SU-DHL-6 (cell line): ENCODE measurements around the gene KAZN.

Source experiments
- H2AFZ ChIP-seq: fragments of 200-600 bp; sonication (generic); 2 replicates; pipeline ENCODE4 v1.6.1; 2014; ENCODE audit warnings: low read depth, mild to moderate bottlenecking, moderate library complexity, mixed read lengths, antibody characterized with exemption, low read length; ENCODE audit not compliant: severe bottlenecking
- H3F3A ChIP-seq: fragments of 200-600 bp; shearing (Covaris generic); 2 replicates; pipeline ENCODE4 v1.6.0; 2016; ENCODE audit warnings: antibody characterized with exemption, mild to moderate bottlenecking; ENCODE audit not compliant: insufficient read depth
- H3K27ac ChIP-seq: fragments of 200-600 bp; sonication (generic); 2 replicates; pipeline ENCODE4 v1.5.1; 2016; ENCODE audit warnings: low read depth, mild to moderate bottlenecking, low read length, moderate library complexity, mixed read lengths
- H3K27me3 ChIP-seq: fragments of 200-600 bp; sonication (generic), shearing (Covaris generic); 2 replicates; pipeline ENCODE4 v1.6.0; 2014; ENCODE audit warnings: mild to moderate bottlenecking, low read length
- H3K36me3 ChIP-seq: fragments of 200-600 bp; sonication (generic); 2 replicates; pipeline ENCODE4 v1.6.1; 2014; ENCODE audit warnings: mild to moderate bottlenecking, low read length, mixed read lengths
- H3K4me2 ChIP-seq: fragments of 300-600, 200-600 bp; shearing (Covaris generic), sonication (generic); 2 replicates; pipeline ENCODE4 v1.6.0; 2014; ENCODE audit warnings: low read length, low read depth, mild to moderate bottlenecking; ENCODE audit not compliant: poor library complexity, severe bottlenecking
- H3K4me3 ChIP-seq: fragments of 200-600 bp; sonication (generic); 2 replicates; pipeline ENCODE4 v1.5.1; 2014; ENCODE audit warnings: antibody characterized with exemption, low read length, mild to moderate bottlenecking, mixed read lengths; ENCODE audit not compliant: insufficient read depth, poor library complexity, severe bottlenecking
- H3K79me2 ChIP-seq: fragments of 200-600 bp; sonication (generic); 2 replicates; pipeline ENCODE4 v1.6.1; 2014; ENCODE audit warnings: mild to moderate bottlenecking, low read length, moderate library complexity; ENCODE audit not compliant: insufficient read depth
- H3K9ac ChIP-seq: fragments of 200-600 bp; sonication (generic); 2 replicates; pipeline ENCODE4 v1.7.0; 2014; ENCODE audit warnings: mild to moderate bottlenecking, low read length
- H3K9me2 ChIP-seq: fragments of 200-600 bp; sonication (generic); replicated peaks from 2 replicates; pipeline ENCODE4 v1.6.1; 2014; ENCODE audit warnings: low read length; ENCODE audit not compliant: insufficient read depth
- H3K9me3 ChIP-seq: fragments of 200-600 bp; sonication (generic); 2 replicates; pipeline ENCODE4 v1.6.1; 2014; ENCODE audit warnings: low read length, mixed read lengths; ENCODE audit not compliant: insufficient read depth
- H4K20me1 ChIP-seq: fragments of 200-600 bp; sonication (generic); 2 replicates; pipeline ENCODE4 v1.6.1; 2014; ENCODE audit warnings: low read depth, mild to moderate bottlenecking, antibody characterized with exemption, low read length, moderate library complexity, mixed read lengths
- EZH2phosphoT487 ChIP-seq: fragments of 200-600 bp; sonication (generic), shearing (Covaris generic); conservative IDR thresholded peaks from 2 replicates; pipeline ENCODE4 v1.6.1; 2018; ENCODE audit warnings: mild to moderate bottlenecking, antibody characterized with exemption, low read length, moderate library complexity, mixed read lengths
- TF ChIP-seq, protein P1 (sequence below): fragments of 200-600 bp; sonication (generic); IDR thresholded peaks from one replicate; pipeline ENCODE4 v1.5.1; 2017; ENCODE audit warnings: antibody characterized with exemption, mild to moderate bottlenecking, low read length, moderate library complexity; ENCODE audit not compliant: insufficient read depth, poor library complexity, severe bottlenecking

The KAZN gene

DNA sequence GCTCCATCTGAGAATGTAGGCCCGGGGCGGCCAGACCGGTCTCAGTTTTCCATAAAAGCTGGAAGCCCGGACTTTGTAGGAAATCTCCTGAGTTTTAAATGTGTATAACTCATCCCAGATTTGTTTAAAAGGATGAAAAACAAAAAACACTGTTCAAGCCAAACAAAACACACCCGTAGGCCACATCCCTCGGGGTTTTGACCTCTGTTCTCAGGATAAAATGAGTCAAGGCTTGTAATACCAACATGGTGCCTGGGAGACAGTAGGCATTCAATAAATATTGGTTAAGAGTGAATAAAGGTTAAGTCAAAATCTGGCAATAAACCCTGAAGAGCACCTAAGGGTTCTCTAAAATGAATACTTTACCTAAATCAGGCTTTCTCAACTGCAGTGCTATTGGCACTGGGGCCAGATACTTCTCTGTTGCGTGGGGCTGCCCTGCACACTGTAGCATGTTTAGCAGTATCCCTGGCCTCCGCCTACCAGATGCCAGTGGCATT lies 55.0 kb downstream of the KAZN start:
- no peak overlapping the region for H2AFZ ChIP-seq
- no peak overlapping the region for H3K9ac ChIP-seq
- H3K4me2 ChIP-seq, result no peak overlapping the region
- no peaks in the 10 kb centered on the region for H3K27me3 ChIP-seq
- no peaks in the 10 kb centered on the region for H3K36me3 ChIP-seq
- no peak overlapping the region for H3K4me3 ChIP-seq
- H3K9me3 ChIP-seq, result no peaks in the 10 kb centered on the region
- TF ChIP-seq EZH2phosphoT487, result no peak
- TF ChIP-seq, protein P1, sequence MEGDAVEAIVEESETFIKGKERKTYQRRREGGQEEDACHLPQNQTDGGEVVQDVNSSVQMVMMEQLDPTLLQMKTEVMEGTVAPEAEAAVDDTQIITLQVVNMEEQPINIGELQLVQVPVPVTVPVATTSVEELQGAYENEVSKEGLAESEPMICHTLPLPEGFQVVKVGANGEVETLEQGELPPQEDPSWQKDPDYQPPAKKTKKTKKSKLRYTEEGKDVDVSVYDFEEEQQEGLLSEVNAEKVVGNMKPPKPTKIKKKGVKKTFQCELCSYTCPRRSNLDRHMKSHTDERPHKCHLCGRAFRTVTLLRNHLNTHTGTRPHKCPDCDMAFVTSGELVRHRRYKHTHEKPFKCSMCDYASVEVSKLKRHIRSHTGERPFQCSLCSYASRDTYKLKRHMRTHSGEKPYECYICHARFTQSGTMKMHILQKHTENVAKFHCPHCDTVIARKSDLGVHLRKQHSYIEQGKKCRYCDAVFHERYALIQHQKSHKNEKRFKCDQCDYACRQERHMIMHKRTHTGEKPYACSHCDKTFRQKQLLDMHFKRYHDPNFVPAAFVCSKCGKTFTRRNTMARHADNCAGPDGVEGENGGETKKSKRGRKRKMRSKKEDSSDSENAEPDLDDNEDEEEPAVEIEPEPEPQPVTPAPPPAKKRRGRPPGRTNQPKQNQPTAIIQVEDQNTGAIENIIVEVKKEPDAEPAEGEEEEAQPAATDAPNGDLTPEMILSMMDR, result no peak
- no peaks in the 10 kb centered on the region for H3K79me2 ChIP-seq
- no peaks in the 10 kb centered on the region for H3K9me2 ChIP-seq
- H3F3A ChIP-seq, result no peaks in the 10 kb centered on the region
- H3K27ac ChIP-seq, result no peak overlapping the region
- no peaks in the 10 kb centered on the region for H4K20me1 ChIP-seq

DNA sequence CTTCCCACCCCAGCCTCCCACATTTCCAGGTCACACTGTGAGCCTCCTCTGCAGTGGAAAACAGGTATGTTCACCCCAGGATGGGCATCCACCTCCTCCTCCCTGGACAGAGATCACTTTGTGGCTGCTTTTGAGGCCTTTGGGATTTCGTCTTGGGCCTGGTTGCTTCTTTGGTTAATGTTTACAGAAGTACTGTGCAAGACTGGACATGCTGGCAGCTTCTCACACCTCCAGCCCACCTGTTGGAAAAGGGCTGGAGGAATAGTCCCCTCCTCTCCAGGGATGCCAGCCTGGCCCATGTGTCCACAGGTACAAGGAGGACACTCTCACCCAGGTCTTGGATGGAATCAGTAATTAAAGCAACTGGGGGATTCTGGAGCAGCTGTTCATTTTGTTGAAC lies 56.1 kb downstream of the KAZN start:
- Histone ChIP-seq H3K36me3 (no peaks in the 10 kb centered on the region), H3K27ac (no peak overlapping the region)

DNA sequence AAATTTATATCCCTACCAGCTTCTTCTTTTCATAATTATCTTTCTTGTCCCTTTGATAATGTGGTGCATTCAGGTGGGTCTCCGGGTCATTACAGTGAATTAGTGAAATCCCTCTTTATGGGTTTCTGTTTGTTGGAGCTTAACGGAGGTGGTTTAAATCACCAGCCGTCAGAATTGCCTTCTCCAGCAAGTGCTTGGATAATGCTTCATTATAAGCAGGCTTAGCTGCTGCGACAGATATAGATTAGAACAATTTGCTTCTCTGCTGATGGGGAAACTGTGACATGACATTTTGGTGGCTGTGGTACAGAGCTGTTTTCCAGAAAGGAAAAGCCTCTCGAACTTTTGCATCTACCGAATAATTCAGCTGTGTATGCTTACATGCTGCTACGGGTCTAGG lies 56.9 kb downstream of the KAZN start:
- no peak overlapping the region for H3K4me2 ChIP-seq
- no peaks in the 10 kb centered on the region for H3K9me2 ChIP-seq
- H3K4me3 ChIP-seq, result no peak overlapping the region
- H3K36me3 ChIP-seq, result no peaks in the 10 kb centered on the region
- no peak overlapping the region for H3K9ac ChIP-seq
- TF ChIP-seq EZH2phosphoT487, result no peak
- TF ChIP-seq, protein P1, result no peak
- no peak overlapping the region for H2AFZ ChIP-seq
- H4K20me1 ChIP-seq, result no peaks in the 10 kb centered on the region
- no peaks in the 10 kb centered on the region for H3K9me3 ChIP-seq
- no peak overlapping the region for H3K27ac ChIP-seq
- H3F3A ChIP-seq, result no peaks in the 10 kb centered on the region
- H3K79me2 ChIP-seq, result no peaks in the 10 kb centered on the region
- no peaks in the 10 kb centered on the region for H3K27me3 ChIP-seq

More for the DNA sequence above, 56.1 kb downstream of the KAZN start:
- Histone ChIP-seq H3K79me2 (no peaks in the 10 kb centered on the region), H3K4me2 (no peak overlapping the region), H3K4me3 (no peak overlapping the region), H2AFZ (no peak overlapping the region), H3F3A (no peaks in the 10 kb centered on the region), H3K9ac (no peak overlapping the region), H3K27me3 (no peaks in the 10 kb centered on the region), H3K9me2 (no peaks in the 10 kb centered on the region), H4K20me1 (no peaks in the 10 kb centered on the region), H3K9me3 (no peaks in the 10 kb centered on the region)
- TF ChIP-seq EZH2phosphoT487, result no peak
- TF ChIP-seq, protein P1, result no peak
